H9 (cell line): ENCODE measurements around the gene COQ8A. TPM values are rescaled to one million over a fixed set of nuclear protein-coding genes. Genes with fewer than 3 reads are reported as not detected.

Experiments
- DNase-seq: peaks from one replicate; pipeline ENCODE4 v3.0.0-alpha.2; 2017
- H2AFZ ChIP-seq: one replicate; pipeline ENCODE4 v1.6.1; 2013; ENCODE audit warnings: mild to moderate bottlenecking, low read length, control low read depth, moderate library complexity
- H2AK5ac ChIP-seq: 2 replicates; pipeline ENCODE4 v1.6.1; 2013; ENCODE audit warnings: low read length, control low read depth, mixed read lengths; ENCODE audit not compliant: insufficient read length
- H2BK120ac ChIP-seq: one replicate; pipeline ENCODE4 v1.6.1; 2013; ENCODE audit warnings: low read depth, mild to moderate bottlenecking, low read length, control low read depth, inconsistent platforms; ENCODE audit not compliant: poor library complexity, severe bottlenecking
- H2BK12ac ChIP-seq: 2 replicates; pipeline ENCODE4 v1.6.1; 2013; ENCODE audit warnings: low read length, control low read depth, mixed read lengths, low read depth; ENCODE audit not compliant: insufficient read length
- H2BK15ac ChIP-seq: 2 replicates; pipeline ENCODE4 v1.6.1; 2013; ENCODE audit warnings: low read depth, low read length, control low read depth
- H2BK20ac ChIP-seq: one replicate; pipeline ENCODE4 v1.6.1; 2013; ENCODE audit warnings: low read depth, mild to moderate bottlenecking, low read length, control low read depth, inconsistent platforms; ENCODE audit not compliant: poor library complexity, severe bottlenecking
- H2BK5ac ChIP-seq: 2 replicates; pipeline ENCODE4 v1.6.1; 2013; ENCODE audit warnings: low read length, control low read depth, mixed read lengths; ENCODE audit not compliant: insufficient read length
- H3K14ac ChIP-seq: 2 replicates; pipeline ENCODE4 v1.6.1; 2013; ENCODE audit warnings: low read length, control low read depth; ENCODE audit not compliant: insufficient read depth
- H3K18ac ChIP-seq: 2 replicates; pipeline ENCODE4 v1.6.1; 2013; ENCODE audit warnings: low read depth, mild to moderate bottlenecking, mixed read lengths, low read length, control low read depth; ENCODE audit not compliant: insufficient read length
- H3K23ac ChIP-seq: 2 replicates; pipeline ENCODE4 v1.6.1; 2013; ENCODE audit warnings: low read length, control low read depth, mixed read lengths, low read depth; ENCODE audit not compliant: insufficient read length
- H3K23me2 ChIP-seq: 2 replicates; pipeline ENCODE4 v1.6.1; 2013; ENCODE audit warnings: low read depth, mild to moderate bottlenecking, mixed read lengths, low read length, control low read depth; ENCODE audit not compliant: insufficient read length, poor library complexity, severe bottlenecking
- H3K27ac ChIP-seq: 2 replicates; pipeline ENCODE4 v1.5.1; 2013; ENCODE audit warnings: low read length, control low read depth, mixed read lengths, low read depth; ENCODE audit not compliant: insufficient read length
- H3K27me3 ChIP-seq: 2 replicates; pipeline ENCODE4 v1.6.1; 2013; ENCODE audit warnings: low read length, control low read depth, inconsistent platforms; ENCODE audit not compliant: insufficient read depth
- H3K4ac ChIP-seq: 2 replicates; pipeline ENCODE4 v1.6.1; 2013; ENCODE audit warnings: low read depth, mild to moderate bottlenecking, control low read depth, inconsistent platforms, low read length, moderate library complexity
- H3K4me1 ChIP-seq: 2 replicates; pipeline ENCODE4 v1.6.1; 2013; ENCODE audit warnings: low read length, control low read depth, inconsistent platforms; ENCODE audit not compliant: insufficient read depth
- H3K4me2 ChIP-seq: 2 replicates; pipeline ENCODE4 v1.6.1; 2013; ENCODE audit warnings: low read length, control low read depth, mixed read lengths; ENCODE audit not compliant: insufficient read length, insufficient read depth
- H3K56ac ChIP-seq: 2 replicates; pipeline ENCODE4 v1.6.1; 2013; ENCODE audit warnings: low read depth, mild to moderate bottlenecking, mixed read lengths, low read length, control low read depth; ENCODE audit not compliant: insufficient read length
- H3K79me1 ChIP-seq: 2 replicates; pipeline ENCODE4 v1.6.1; 2013; ENCODE audit warnings: low read depth, mild to moderate bottlenecking, moderate library complexity, low read length, control low read depth, inconsistent platforms; ENCODE audit not compliant: insufficient read depth, poor library complexity, severe bottlenecking
- H3K79me2 ChIP-seq: 2 replicates; pipeline ENCODE4 v1.6.1; 2013; ENCODE audit warnings: low read length, control low read depth, inconsistent platforms; ENCODE audit not compliant: insufficient read depth
- H3K9ac ChIP-seq: 2 replicates; pipeline ENCODE4 v1.6.1; 2013; ENCODE audit warnings: low read length, control low read depth, mixed read lengths; ENCODE audit not compliant: insufficient read length; ENCODE audit errors: extremely low read depth
- H3K9me3 ChIP-seq: one replicate; pipeline ENCODE4 v1.6.1; 2013; ENCODE audit warnings: low read depth, low read length, inconsistent platforms; ENCODE audit not compliant: control insufficient read depth
- H3T11ph ChIP-seq: one replicate; pipeline ENCODE4 v1.6.1; 2013; ENCODE audit warnings: mild to moderate bottlenecking, low read length, control low read depth, inconsistent platforms
- H4K20me1 ChIP-seq: one replicate; pipeline ENCODE4 v1.6.1; 2013; ENCODE audit not compliant: control insufficient read depth, insufficient read length, insufficient read depth
- H4K5ac ChIP-seq: 2 replicates; pipeline ENCODE4 v1.6.1; 2013; ENCODE audit warnings: low read depth, mild to moderate bottlenecking, mixed read lengths, low read length, control low read depth; ENCODE audit not compliant: insufficient read length
- H4K8ac ChIP-seq: replicated peaks from 2 replicates; pipeline ENCODE4 v1.6.1; 2013; ENCODE audit warnings: low read length, control low read depth, mixed read lengths, low read depth; ENCODE audit not compliant: insufficient read length
- H4K91ac ChIP-seq: 2 replicates; pipeline ENCODE4 v1.6.1; 2013; ENCODE audit warnings: low read depth, mild to moderate bottlenecking, moderate library complexity, mixed read lengths, low read length, control low read depth; ENCODE audit not compliant: insufficient read length
- H3K27ac Mint-ChIP-seq, 3 experiments: 2 replicates in 2 of 3; 3 replicates in 1 of 3; pipeline ENCODE4 v1.8.0; 2020 to 2021; ENCODE audit warnings: mixed read lengths in 3 of 3, mild to moderate bottlenecking in 1 of 3, moderate library complexity in 1 of 3
- H3K27me3 Mint-ChIP-seq: 2 replicates; pipeline ENCODE4 v1.8.0; 2021; ENCODE audit warnings: low read depth, mild to moderate bottlenecking, moderate library complexity, mixed read lengths
- H3K36me3 Mint-ChIP-seq, 3 experiments: 2 replicates in 2 of 3; 3 replicates in 1 of 3; pipeline ENCODE4 v1.8.0; 2020 to 2021; ENCODE audit warnings: low read depth in 3 of 3, mixed read lengths in 3 of 3; ENCODE audit not compliant: insufficient read depth in 1 of 3
- H3K4me1 Mint-ChIP-seq, 2 experiments: 2 replicates each; pipeline ENCODE4 v1.8.0; 2020; ENCODE audit warnings: mixed read lengths in 2 of 2
- H3K4me3 Mint-ChIP-seq, 2 experiments: 2 replicates in 1 of 2; 3 replicates in 1 of 2; pipeline ENCODE4 v1.8.0; 2020 to 2021; ENCODE audit warnings: mild to moderate bottlenecking in 2 of 2, mixed read lengths in 2 of 2, moderate library complexity in 1 of 2
- H3K9me3 Mint-ChIP-seq, 2 experiments: 2 replicates in 1 of 2; 3 replicates in 1 of 2; pipeline ENCODE4 v1.8.0; 2020; ENCODE audit warnings: mild to moderate bottlenecking in 2 of 2, mixed read lengths in 2 of 2, moderate library complexity in 1 of 2
- CTCF ChIP-seq: fragments of 200-600 bp; sonication (generic); conservative IDR thresholded peaks from 3 replicates; pipeline ENCODE4 v1.8.0; 2021; ENCODE audit warnings: antibody characterized with exemption, mild to moderate bottlenecking
- WGBS: extraction: QIAGEN DNeasy Blood & Tissue Kit; methylation state at CpG from one replicate; pipeline ENCODE4 v1.1.7; 2013; ENCODE audit warnings: missing lambda C conversion rate, low lambda C conversion rate, mixed read lengths; ENCODE audit not compliant: insufficient read length; ENCODE audit errors: extremely low coverage; 5-methylcytosine and 5-hydroxymethylcytosine counted together
- total RNA-seq: library from RNA; stranded (reverse); gene quantifications from 2 replicates; pipeline ENCODE4 v1.2.1, GENCODE V29; 2021

COQ8A gene
- total RNA-seq, 1 experiment from 2014 or later: 26.0 TPM

DNA sequence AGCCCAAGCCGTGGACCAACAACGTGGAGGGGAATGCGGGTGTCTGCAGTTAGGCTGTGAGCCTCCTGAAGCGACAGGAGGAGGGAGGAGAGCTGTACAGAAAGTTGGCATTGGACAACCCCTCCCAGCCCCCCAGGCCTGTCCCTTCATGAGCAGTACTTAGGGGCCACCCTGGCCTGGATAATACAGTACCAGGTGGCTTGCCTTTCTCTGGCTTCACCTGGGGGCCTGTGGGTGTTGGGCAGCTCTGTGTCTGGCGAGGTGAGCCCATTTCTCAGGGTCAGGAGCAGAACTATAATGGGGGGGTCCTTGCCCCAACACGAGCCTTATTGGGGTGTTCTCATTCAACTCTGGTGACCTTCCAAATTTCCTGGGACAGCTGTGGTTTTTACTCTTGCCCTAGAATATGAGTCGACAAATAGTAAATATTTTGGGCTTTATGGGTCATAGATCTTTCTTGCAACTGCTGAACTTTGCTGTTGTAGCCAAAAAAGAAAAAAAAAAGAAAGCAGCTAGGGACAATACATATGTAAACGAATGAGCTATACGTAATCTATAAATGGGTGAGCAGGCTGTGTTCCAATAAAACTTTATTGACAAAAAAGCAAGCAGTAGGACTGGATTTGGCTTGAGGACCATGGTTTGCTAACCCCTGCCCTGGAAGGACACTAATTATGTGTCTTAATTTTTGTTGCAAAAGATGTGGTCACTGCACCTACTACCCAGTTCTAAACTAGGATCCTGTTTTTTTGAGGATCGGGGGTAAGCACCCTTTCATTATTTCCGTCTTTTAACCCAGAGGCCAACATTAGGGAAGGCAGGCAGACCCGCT, 11.4 kb downstream of the COQ8A start:
- H4K8ac ChIP-seq: no peak overlapping the region
- H3K4me3 Mint-ChIP-seq: no peak overlapping the region
- no peak overlapping the region for H2AK5ac ChIP-seq
- no peak overlapping the region for H2BK5ac ChIP-seq
- H3K9me3 Mint-ChIP-seq: peaks cover 8 to 21% of the 10 kb centered on the region in 2 experiments
- no peaks in the 10 kb centered on the region for H3K27me3 ChIP-seq
- H2BK15ac ChIP-seq: no peak overlapping the region
- H3K14ac ChIP-seq: no peak overlapping the region
- no peak overlapping the region for H3K18ac ChIP-seq
- H3K4me1 Mint-ChIP-seq: peaks cover 18 to 25% of the 10 kb centered on the region in 2 experiments
- no peak overlapping the region for H2AFZ ChIP-seq
- H3K79me1 ChIP-seq: peaks cover 5% of the 10 kb centered on the region
- H2BK12ac ChIP-seq: no peak overlapping the region
- no peak overlapping the region for H3K4me2 ChIP-seq
- no peak overlapping the region for H4K5ac ChIP-seq
- no peak for DNase-seq
- no peak for TF ChIP-seq CTCF
- H3K79me2 ChIP-seq: no peaks in the 10 kb centered on the region
- no peak overlapping the region for H4K91ac ChIP-seq
- H3K4me1 ChIP-seq: no peaks in the 10 kb centered on the region; the same call in 1 of the 2 replicates
- H3K27ac ChIP-seq: no peak overlapping the region
- no peak overlapping the region for H2BK120ac ChIP-seq
- peaks cover 2% of the 10 kb centered on the region; the same call in 1 of the 2 replicates for H3K27me3 Mint-ChIP-seq
- no peak overlapping the region for H2BK20ac ChIP-seq
- no CpG with 5 or more reads among the region's 12 CpGs for WGBS
- peaks cover 4 to 19% (median 15%) of the 10 kb centered on the region in 3 experiments for H3K36me3 Mint-ChIP-seq
- H4K20me1 ChIP-seq: no peaks in the 10 kb centered on the region
- H3K23ac ChIP-seq: no peak overlapping the region
- no peaks in the 10 kb centered on the region for H3K23me2 ChIP-seq
- 0 out of 7 replicates have a peak overlapping the region, but pooled peaks of 1 of the 3 experiments have one; percentile 34 for H3K27ac Mint-ChIP-seq
- no peaks in the 10 kb centered on the region for H3K9me3 ChIP-seq
- H3K56ac ChIP-seq: no peak overlapping the region
- no peak overlapping the region for H3K9ac ChIP-seq
- H3T11ph ChIP-seq: no peak overlapping the region
- no peak overlapping the region for H3K4ac ChIP-seq
